ENCODE data around the gene ARRDC2.
"Not testable (repeated sequence)": the region's sequence is repeated elsewhere in the genome, so short reads cannot be mapped to it uniquely, and the experiment has no call there.

ARRDC2 gene

GRCh38 chr19:18020212-18021085 is 12.5 kb downstream of the ARRDC2 start:
- no peak for DNase-seq

DNA sequence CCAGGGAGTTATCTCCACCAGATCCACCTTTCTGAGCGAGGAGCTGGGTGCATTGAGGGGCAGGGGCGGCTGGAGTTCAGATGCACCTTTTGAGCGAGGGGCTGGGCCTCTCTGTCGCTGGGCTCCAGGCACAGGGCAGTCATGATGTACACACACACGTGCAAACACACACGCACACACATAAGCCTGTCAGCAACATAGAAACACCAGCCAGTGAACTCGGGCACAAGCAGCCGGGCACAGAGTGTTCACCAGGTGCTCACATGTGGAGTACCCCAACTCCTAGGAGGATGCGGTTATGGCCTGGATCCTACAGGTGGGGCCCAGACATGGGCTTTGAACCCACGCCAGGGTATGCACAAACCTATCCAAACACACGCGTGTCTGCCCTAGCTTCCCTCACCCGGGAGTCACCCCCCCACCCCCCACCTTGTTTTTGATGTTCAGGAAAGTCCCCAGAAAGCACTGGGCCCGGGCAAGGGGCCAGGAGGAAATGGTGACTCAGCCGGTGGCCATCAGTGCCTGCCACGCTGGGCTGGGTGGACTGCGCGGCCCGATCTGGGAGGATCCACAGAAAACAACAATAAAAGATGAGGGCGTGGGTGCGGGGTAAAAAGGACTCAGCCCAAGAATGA is 13.3 kb downstream of the ARRDC2 start:
- no peak for DNase-seq

DNA sequence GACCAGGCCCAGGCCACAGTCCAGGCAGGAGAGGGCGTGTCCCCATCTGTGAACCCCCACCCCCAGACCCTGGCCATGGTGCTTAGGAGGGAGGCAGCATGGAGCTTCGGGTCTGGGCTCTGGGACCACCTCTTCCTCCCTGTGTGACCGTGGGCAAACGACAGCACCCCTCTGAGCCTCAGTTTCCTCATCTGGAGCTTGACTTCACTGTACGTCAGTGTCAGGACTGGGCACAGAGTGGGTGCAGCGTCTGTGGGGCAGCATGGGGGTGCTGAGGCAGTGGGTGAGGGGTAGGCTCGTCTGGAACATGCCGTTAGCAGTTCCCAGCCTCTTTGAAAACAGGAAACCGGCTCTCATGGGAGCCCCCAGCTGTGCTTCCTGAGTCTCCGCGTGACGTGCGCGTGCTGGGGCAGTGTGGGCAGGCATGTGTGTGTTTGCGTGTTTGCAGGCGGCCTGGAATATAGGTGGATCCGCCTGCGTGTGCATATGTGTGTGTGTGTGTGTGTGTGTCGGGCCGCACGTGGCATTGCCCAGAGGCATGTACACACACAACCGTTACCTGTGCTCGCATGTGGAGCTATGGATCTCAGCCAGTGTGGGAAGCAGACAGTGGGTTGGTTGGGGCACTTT is 15.8 kb downstream of the ARRDC2 start:
- no peak for DNase-seq

DNA sequence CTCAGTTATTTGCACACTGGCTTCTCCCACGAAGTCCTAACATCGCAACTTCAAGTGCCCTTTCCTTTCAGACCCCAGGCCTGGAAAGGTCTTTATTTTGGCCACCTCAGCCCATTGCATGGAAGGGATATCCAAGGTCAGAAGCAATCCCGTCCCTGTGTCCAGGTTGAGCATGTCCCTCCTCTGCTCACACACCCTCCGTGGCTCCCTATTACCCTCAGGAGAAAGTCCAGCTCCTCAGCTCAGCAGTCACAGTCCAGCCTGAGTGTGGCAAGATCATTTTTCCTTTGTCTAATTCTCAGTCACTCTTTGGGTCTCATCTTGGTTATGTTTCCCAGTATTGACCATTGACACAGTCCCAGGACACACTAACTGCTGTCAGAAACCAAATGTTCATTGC is 19.2 kb downstream of the ARRDC2 start:
- no peak for DNase-seq

- DNase-seq, result peak; percentile 81
Observed at GRCh38 chr19:18029617-18030338, 21.8 kb downstream of the ARRDC2 start.

GRCh38 chr19:18031401-18031800 is 23.4 kb downstream of the ARRDC2 start:
- not testable (repeated sequence) for DNase-seq

GRCh38 chr19:18032102-18032501 is 24.1 kb downstream of the ARRDC2 start:
- not testable (repeated sequence) for DNase-seq

GRCh38 chr19:18041054-18041453 is 33.1 kb downstream of the ARRDC2 start:
- DNase-seq, result no peak

- DNase-seq, result no peak
Observed at GRCh38 chr19:18043676-18044075, 35.7 kb downstream of the ARRDC2 start.

GRCh38 chr19:18044825-18045304 is 36.9 kb downstream of the ARRDC2 start:
- peak; percentile 56 for DNase-seq

GRCh38 chr19:18045307-18046050 is 37.5 kb downstream of the ARRDC2 start:
- no peak for DNase-seq

GRCh38 chr19:18046059-18046718 is 38.2 kb downstream of the ARRDC2 start:
- no peak for DNase-seq

GRCh38 chr19:18049385-18049784 is 41.4 kb downstream of the ARRDC2 start:
- peak; percentile 17 for DNase-seq

GRCh38 chr19:18051887-18052286 is 43.9 kb downstream of the ARRDC2 start:
- DNase-seq, result no peak

GRCh38 chr19:18053576-18054219 is 45.7 kb downstream of the ARRDC2 start:
- DNase-seq, result no peak

DNA sequence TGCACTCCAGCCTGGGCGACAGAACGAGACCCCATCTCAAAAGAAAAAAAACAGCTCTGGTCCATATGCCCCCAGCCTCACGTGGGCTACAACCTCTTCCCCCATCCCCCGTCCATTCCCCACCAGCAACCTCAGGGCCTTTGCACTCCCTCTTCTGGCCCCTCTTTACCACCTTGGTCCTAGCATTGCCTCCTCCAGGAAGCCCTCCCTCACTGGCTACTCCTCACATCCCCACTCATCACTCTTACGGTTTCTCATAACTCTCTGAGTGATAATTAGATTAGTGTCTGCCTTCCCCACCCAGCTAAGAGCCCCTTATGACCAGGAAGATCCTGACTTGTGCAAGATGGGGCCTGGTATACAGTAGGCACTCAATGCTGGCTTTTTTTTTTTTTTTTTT is 48.0 kb downstream of the ARRDC2 start:
- no peak for DNase-seq

GRCh38 chr19:18057557-18057956 is 49.6 kb downstream of the ARRDC2 start:
- DNase-seq, result no peak

DNA sequence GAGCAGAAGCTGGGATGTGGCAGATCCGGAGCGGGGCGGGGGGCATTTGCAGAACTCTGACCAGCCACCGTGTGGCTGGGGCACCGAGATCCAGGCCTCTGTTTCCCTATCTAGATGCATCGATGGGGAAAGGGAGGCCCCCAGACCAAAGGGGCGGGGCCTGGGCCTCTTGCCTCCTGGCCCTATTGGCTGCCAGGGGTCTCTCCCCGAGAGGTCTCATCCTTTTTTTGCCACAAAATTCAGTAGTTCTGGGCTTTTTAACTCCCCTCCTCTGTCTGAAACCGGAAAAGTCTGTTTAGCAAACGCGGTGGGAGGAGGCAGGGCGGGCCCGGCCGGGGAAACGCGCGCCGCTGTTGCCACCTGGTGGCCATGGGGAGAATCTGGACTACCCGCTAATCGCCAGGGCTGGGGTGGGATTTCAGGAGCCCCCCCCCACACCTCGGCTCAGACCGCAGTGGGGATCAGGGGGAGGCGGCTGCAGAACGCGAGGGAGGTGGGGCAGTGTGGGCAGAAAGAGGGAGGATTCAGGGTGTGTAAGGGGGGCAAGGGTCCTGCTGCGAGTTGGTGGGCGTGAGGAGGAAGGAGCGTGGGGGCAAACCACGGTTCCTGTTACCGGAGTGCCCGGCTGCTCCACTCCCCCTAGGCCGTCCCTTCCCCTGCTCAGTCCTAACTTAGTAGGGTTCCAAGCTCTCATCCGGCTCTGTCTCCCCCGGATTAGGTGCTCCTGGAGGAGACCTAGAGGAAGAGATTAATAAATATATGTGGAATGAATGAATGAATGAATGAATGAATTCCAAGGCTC is 50.4 kb downstream of the ARRDC2 start:
- peak; percentile 56 for DNase-seq

GRCh38 chr19:18059297-18059696 is 51.3 kb downstream of the ARRDC2 start:
- DNase-seq, result no peak

- DNase-seq, result no peak
Observed at GRCh38 chr19:18059902-18060301, 51.9 kb downstream of the ARRDC2 start.
